Vagina (tissue), 2 donors: ENCODE measurements around the gene CCDC28A.

Experiments
- CTCF ChIP-seq, 3 experiments: fragments of 450-650 bp in 2 of 3; fragments of 200-600 bp in 1 of 3; sonication (generic) in 1 of 3; IDR thresholded peaks; one replicate each; pipeline ENCODE4 v1.5.1; 2017 to 2019; ENCODE audit warnings: antibody characterized with exemption in 3 of 3, mild to moderate bottlenecking in 2 of 3, moderate library complexity in 2 of 3
- POLR2A ChIP-seq, 2 donors: fragments of 450-650 bp; IDR thresholded peaks; one replicate each; pipeline ENCODE4 v1.6.1; 2017; ENCODE audit warnings: antibody characterized with exemption in 2 of 2, mild to moderate bottlenecking in 2 of 2, moderate library complexity in 2 of 2
- POLR2AphosphoS5 ChIP-seq, 2 donors: sonication (generic); formaldehyde crosslinking; IDR thresholded peaks; one replicate each; pipeline ENCODE4 v1.9.0; 2017; ENCODE audit warnings: antibody characterized with exemption in 2 of 2, mild to moderate bottlenecking in 2 of 2, low read depth in 1 of 2; ENCODE audit not compliant: insufficient read depth in 1 of 2

GRCh38 chr6:138726757-138727097 lies 46.8 kb upstream of the CCDC28A start:
- TF ChIP-seq CTCF (IDR thresholded peaks at IDR 0.05) (no peak), POLR2AphosphoS5 (IDR thresholded peaks at IDR 0.05; ENCODE audit: insufficient read depth in 1 of 2, low read depth in 1 of 2) (no peak), POLR2A (IDR thresholded peaks at IDR 0.05) (no peak)
